IMR-90 (cell line): Measurements from ENCODE around the gene DLGAP4. TPM values are rescaled to one million over a fixed set of nuclear protein-coding genes. Genes with fewer than 3 reads are reported as not detected.

Experiments
- ATAC-seq: fragments of 200-7000 bp; cut with Tn5 transposase; 2 replicates; pipeline ENCODE4 v1.9.1; 2020; ENCODE audit warnings: low read depth, mild to moderate bottlenecking, moderate library complexity
- BruUV-seq: library from RNA; stranded (reverse); fragments of 400-500 nt; replicated peaks from 2 replicates; lab custom pipeline; 2021; lab: Mats Ljungman, UMichigan
- CTCF ChIA-PET: fragments of 300-600 bp; formaldehyde crosslinking; extraction: SDS; loops from one replicate; lab custom pipeline; 2021; ENCODE audit warnings: antibody characterized with exemption; lab: Yijun Ruan, JAX
- POLR2A ChIA-PET: fragments of 300-600 bp; sonication (Branson Sonifier 250); formaldehyde crosslinking; loops from one replicate; lab custom pipeline; 2022; ENCODE audit warnings: antibody characterized with exemption; ENCODE audit not compliant: unreplicated experiment; lab: Charles Lee
- DNase-seq: peaks from one replicate; pipeline ENCODE4 v3.0.0; 2013
- H2AFZ ChIP-seq: replicated peaks from 2 replicates; pipeline ENCODE3; 2013; ENCODE audit warnings: low read length, mild to moderate bottlenecking; ENCODE audit not compliant: poor library complexity
- H2AK5ac ChIP-seq: 2 replicates; pipeline ENCODE4 v1.6.1; 2013; ENCODE audit warnings: low read depth, low read length, inconsistent platforms
- H2AK9ac ChIP-seq: replicated peaks from 2 replicates; pipeline ENCODE3; 2013; ENCODE audit warnings: mild to moderate bottlenecking, low read depth, low read length, moderate library complexity; ENCODE audit not compliant: poor library complexity
- H2BK120ac ChIP-seq: 2 replicates; pipeline ENCODE4 v1.6.1; 2013; ENCODE audit warnings: low read depth, low read length, inconsistent platforms
- H2BK15ac ChIP-seq: 3 replicates; pipeline ENCODE4 v1.6.1; 2013; ENCODE audit warnings: low read depth, low read length, inconsistent platforms
- H2BK20ac ChIP-seq: 2 replicates; pipeline ENCODE4 v1.6.1; 2013; ENCODE audit warnings: low read depth, mild to moderate bottlenecking, inconsistent platforms, low read length, moderate library complexity
- H2BK5ac ChIP-seq: 2 replicates; pipeline ENCODE4 v1.6.1; 2013; ENCODE audit warnings: mild to moderate bottlenecking, low read depth, low read length, inconsistent platforms; ENCODE audit not compliant: poor library complexity, severe bottlenecking
- H3K14ac ChIP-seq: replicated peaks from 2 replicates; pipeline ENCODE4 v1.6.1; 2013; ENCODE audit warnings: low read depth, low read length, inconsistent platforms
- H3K18ac ChIP-seq: 2 replicates; pipeline ENCODE4 v1.6.1; 2013; ENCODE audit warnings: low read depth, low read length, control low read depth
- H3K23ac ChIP-seq: 2 replicates; pipeline ENCODE4 v1.6.1; 2013; ENCODE audit warnings: low read depth, low read length, inconsistent platforms
- H3K27ac ChIP-seq: 2 replicates; pipeline ENCODE4 v1.5.1; 2013; ENCODE audit warnings: mild to moderate bottlenecking, control low read depth, low read length; ENCODE audit not compliant: insufficient read depth
- H3K27me3 ChIP-seq: 2 replicates; pipeline ENCODE4 v1.6.1; 2013; ENCODE audit warnings: low read length; ENCODE audit not compliant: control insufficient read depth, insufficient read depth
- H3K36me3 ChIP-seq: 2 replicates; pipeline ENCODE4 v1.6.1; 2013; ENCODE audit warnings: low read length, mixed read lengths; ENCODE audit not compliant: control insufficient read depth, insufficient read depth
- H3K4ac ChIP-seq: 2 replicates; pipeline ENCODE4 v1.6.1; 2013; ENCODE audit warnings: low read depth, low read length, inconsistent platforms
- H3K4me1 ChIP-seq: 2 replicates; pipeline ENCODE4 v1.6.1; 2013; ENCODE audit warnings: low read length, mixed read lengths; ENCODE audit not compliant: control insufficient read depth, insufficient read depth
- H3K4me2 ChIP-seq: 2 replicates; pipeline ENCODE4 v1.6.1; 2013; ENCODE audit warnings: low read depth, mild to moderate bottlenecking, control low read depth, low read length, moderate library complexity
- H3K4me3 ChIP-seq: 2 replicates; pipeline ENCODE4 v1.5.1; 2013; ENCODE audit warnings: low read depth, mild to moderate bottlenecking, control low read depth, low read length, moderate library complexity; ENCODE audit not compliant: insufficient read depth
- H3K56ac ChIP-seq: 2 replicates; pipeline ENCODE4 v1.6.1; 2013; ENCODE audit warnings: low read length, inconsistent platforms; ENCODE audit not compliant: insufficient read depth; ENCODE audit errors: extremely low read depth
- H3K79me1 ChIP-seq, 2 experiments: 2 replicates each; pipeline ENCODE4 v1.6.1; 2013; ENCODE audit warnings: low read length in 2 of 2, inconsistent platforms in 1 of 2, low read depth in 1 of 2
- H3K9ac ChIP-seq: 2 replicates; pipeline ENCODE4 v1.6.1; 2013; ENCODE audit warnings: low read depth, low read length, control low read depth
- H3K9me1 ChIP-seq: 2 replicates; pipeline ENCODE4 v1.6.1; 2013; ENCODE audit warnings: low read length, inconsistent platforms; ENCODE audit not compliant: insufficient read depth
- H3K9me3 ChIP-seq: 2 replicates; pipeline ENCODE4 v1.6.1; 2013; ENCODE audit warnings: low read length; ENCODE audit not compliant: control insufficient read depth, insufficient read depth
- H4K20me1 ChIP-seq: 2 replicates; pipeline ENCODE4 v1.6.1; 2013; ENCODE audit warnings: low read length, inconsistent platforms; ENCODE audit not compliant: insufficient read depth
- H4K5ac ChIP-seq: 2 replicates; pipeline ENCODE4 v1.6.1; 2013; ENCODE audit warnings: mild to moderate bottlenecking, low read depth, low read length, control low read depth
- H4K8ac ChIP-seq, 2 experiments: 2 replicates each; pipeline ENCODE4 v1.6.1; 2013; ENCODE audit warnings: low read depth in 2 of 2, low read length in 2 of 2, control low read depth in 1 of 2, inconsistent platforms in 1 of 2
- H4K91ac ChIP-seq: 2 replicates; pipeline ENCODE4 v1.6.1; 2013; ENCODE audit warnings: low read depth, low read length, inconsistent platforms; ENCODE audit not compliant: insufficient read depth
- BHLHE40 ChIP-seq: fragments of 150-350 bp; IDR thresholded peaks from 2 replicates; pipeline ENCODE4 v1.6.1; 2016; ENCODE audit warnings: mild to moderate bottlenecking, low read depth, low read length
- CEBPB ChIP-seq: IDR thresholded peaks from 2 replicates; pipeline ENCODE4 v1.6.1; 2012; ENCODE audit warnings: low read depth, low read length, improper control_type of control experiment
- FOS ChIP-seq: fragments of 150-350 bp; IDR thresholded peaks from 2 replicates; pipeline ENCODE4 v1.6.1; 2016; ENCODE audit warnings: low read depth, low read length
- MXI1 ChIP-seq: IDR thresholded peaks from 2 replicates; pipeline ENCODE4 v1.6.1; 2012; ENCODE audit warnings: low read depth, mild to moderate bottlenecking, low read length, moderate library complexity, borderline replicate concordance
- WGBS, 2 experiments: methylation state at CpG; one replicate each; pipeline versions ENCODE4 v1.1.5 to v1.1.7; 2013; ENCODE audit warnings: missing lambda C conversion rate in 2 of 2; ENCODE audit not compliant: insufficient read length in 1 of 2; ENCODE audit errors: extremely low coverage in 2 of 2; 5-methylcytosine and 5-hydroxymethylcytosine counted together
- dilution Hi-C: fragments of 300-500 bp; cut with HindIII; formaldehyde crosslinking; loops from one replicate; pipeline ENCODE4 v1.14.3; 2018; ENCODE audit warnings: low sequenced_read_pairs; ENCODE audit not compliant: unreplicated experiment
- in situ Hi-C: fragments of 300-500 bp; cut with MboI; formaldehyde crosslinking; loops from 3 replicates; pipeline ENCODE4 v1.14.3; 2019; ENCODE audit warnings: low sequenced_read_pairs, inconsistent platforms, mixed read lengths
- intact Hi-C: fragments of 100-400 bp; cut with micrococcal nuclease; formaldehyde crosslinking; loops from 2 replicates; pipeline ENCODE4 v1.10.0; 2022
- polyA plus RNA-seq, 3 experiments: library from polyadenylated mRNA; depleted of rRNA; stranded (reverse); fragments of >200 nt; gene quantifications; 2 replicates each; pipeline ENCODE4 v1.2.3, GENCODE V29; 2012; ENCODE audit warnings: low replicate concordance in 1 of 3
- total RNA-seq: library from RNA; depleted of rRNA; stranded (reverse); fragments of >200 nt; gene quantifications from 2 replicates; pipeline ENCODE4 v1.2.3, GENCODE V29; 2012

Gene DLGAP4
- total and polyA plus RNA-seq, 2 of the 4 experiments (the other 2 are of a cell fraction), result 32.3 to 73.2 TPM

DNA sequence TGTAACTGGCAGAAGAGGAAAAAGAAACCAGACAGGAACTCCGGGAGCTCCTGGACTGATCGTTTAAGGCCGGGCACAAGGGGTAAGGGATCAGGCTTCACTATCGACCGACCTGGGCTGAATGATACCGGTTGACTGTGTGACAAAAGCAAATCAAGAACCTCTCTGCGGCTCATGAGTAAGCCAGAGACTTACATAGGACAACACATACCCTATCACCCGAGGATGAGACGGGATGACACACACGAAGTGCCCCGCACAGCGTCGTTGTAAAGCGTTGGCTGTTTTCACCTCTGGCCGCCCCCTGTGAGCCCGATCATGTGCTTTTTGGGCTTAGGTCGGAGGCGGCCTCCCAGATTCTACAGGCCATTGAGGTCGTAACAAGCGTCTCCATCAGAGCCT is 266.6 kb downstream of the DLGAP4 start:
- Histone ChIP-seq H3K14ac (peak overlapping the region; percentile 97), H3K27ac (peak overlapping the region; percentile 54), H2BK15ac (peak overlapping the region; percentile 98; the same call in 2 of the 3 replicates), H2AK5ac (peak overlapping the region; percentile 96), H4K20me1 (peaks cover 23% of the 10 kb centered on the region), H3K18ac (peak overlapping the region; percentile 72), H2BK5ac (peak overlapping the region; percentile 6), H2AFZ (peak overlapping the region; percentile 98), H3K27me3 (no peaks in the 10 kb centered on the region), H2AK9ac (peak overlapping the region; percentile 95), H3K79me1 (peaks cover 17 to 34% of the 10 kb centered on the region in 2 experiments), H3K23ac (peak overlapping the region; percentile 78), H3K4me2 (peak overlapping the region; percentile 70), H3K9me1 (peaks cover 20% of the 10 kb centered on the region), H4K91ac (peak overlapping the region; percentile 91), H2BK20ac (peak overlapping the region; percentile 57; the same call in 1 of the 2 replicates), H3K36me3 (no peaks in the 10 kb centered on the region), H2BK120ac (peak overlapping the region; percentile 87), H3K56ac (peak overlapping the region; percentile 47), H4K5ac (peak overlapping the region; percentile 90), H4K8ac (peak overlapping the region; percentile 99 to 100), H3K4me1 (peaks cover 13% of the 10 kb centered on the region), H3K9ac (peak overlapping the region; percentile 20), H3K4ac (peak overlapping the region; percentile 98), H3K9me3 (no peaks in the 10 kb centered on the region), H3K4me3 (peak overlapping the region; percentile 26)
- in situ Hi-C loops (no loop called here), dilution Hi-C loops (no loop called here), intact Hi-C loops (no loop called here)
- 21% methylated on average over 6 of the region's 20 CpGs; no CpG with 5 or more reads in 1 of the 2 experiments for WGBS, 2 experiments
- CTCF ChIA-PET, result no interaction called here
- TF ChIP-seq FOS (0 out of 2 replicates have a peak, but pooled peaks have one; percentile 2), MXI1 (no peak), BHLHE40 (no peak), CEBPB (no peak)
- ATAC-seq (peak; percentile 2; the same call in 1 of the 2 replicates), DNase-seq (peak; percentile 51)
- POLR2A ChIA-PET, result interaction anchor here (0.5 kb wide), 1 partner anchor 20 kb away, joined by 5 read pairs; no protein-coding TSS in a partner anchor
- BruUV-seq, result no TSS peak
